GM21515 (cell line): ENCODE measurements around the gene CTBP1.

ENCODE experiments used
- ATAC-seq: cut with Tn5 transposase; IDR thresholded peaks from one replicate; pipeline ENCODE4 v1.9.1; 2021; ENCODE audit not compliant: unreplicated experiment

Gene CTBP1

GRCh38 chr4:1177274-1178141 lies 71.4 kb downstream of the CTBP1 start:
- no peak for ATAC-seq

GRCh38 chr4:1176398-1177273 lies 72.3 kb downstream of the CTBP1 start:
- no peak for ATAC-seq

GRCh38 chr4:1175635-1176229 lies 73.2 kb downstream of the CTBP1 start:
- ATAC-seq, result no peak

- no peak for ATAC-seq
Measured at GRCh38 chr4:1174941-1175634, 73.8 kb downstream of the CTBP1 start.

- ATAC-seq, result no peak
Measured at GRCh38 chr4:1172971-1173757, 75.8 kb downstream of the CTBP1 start.

- ATAC-seq, result no peak
Measured at GRCh38 chr4:1172228-1172851, 76.6 kb downstream of the CTBP1 start, which contains the start of gene SPON2. SPON2 (minus strand) TSS chr4:1172583.

GRCh38 chr4:1171311-1172227 lies 77.4 kb downstream of the CTBP1 start:
- ATAC-seq, result no peak

GRCh38 chr4:1170976-1171310 lies 78.0 kb downstream of the CTBP1 start:
- no peak for ATAC-seq

- no peak for ATAC-seq
Measured at GRCh38 chr4:1170156-1170975, 78.6 kb downstream of the CTBP1 start.

GRCh38 chr4:1169691-1170096 lies 79.2 kb downstream of the CTBP1 start:
- no peak for ATAC-seq

GRCh38 chr4:1169171-1169671 lies 79.7 kb downstream of the CTBP1 start:
- ATAC-seq, result no peak

GRCh38 chr4:1168191-1169101 lies 80.5 kb downstream of the CTBP1 start:
- ATAC-seq, result no peak

- peak; percentile 80 for ATAC-seq
Measured at GRCh38 chr4:1167244-1167949, 81.5 kb downstream of the CTBP1 start.

- ATAC-seq, result no peak
Measured at GRCh38 chr4:1166509-1167243, 82.3 kb downstream of the CTBP1 start.

- no peak for ATAC-seq
Measured at GRCh38 chr4:1164956-1165545, 83.9 kb downstream of the CTBP1 start.
